GM19467 (cell line): ENCODE measurements around the gene KCNE4.
A peak's percentile ranks its signal among the peaks of the same experiment; 100 is the strongest.

Source experiments
- ATAC-seq: cut with Tn5 transposase; IDR thresholded peaks from one replicate; pipeline ENCODE4 v1.9.1; 2021; ENCODE audit warnings: mild to moderate bottlenecking, moderate library complexity; ENCODE audit not compliant: unreplicated experiment

The KCNE4 gene, protein sequence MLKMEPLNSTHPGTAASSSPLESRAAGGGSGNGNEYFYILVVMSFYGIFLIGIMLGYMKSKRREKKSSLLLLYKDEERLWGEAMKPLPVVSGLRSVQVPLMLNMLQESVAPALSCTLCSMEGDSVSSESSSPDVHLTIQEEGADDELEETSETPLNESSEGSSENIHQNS

DNA sequence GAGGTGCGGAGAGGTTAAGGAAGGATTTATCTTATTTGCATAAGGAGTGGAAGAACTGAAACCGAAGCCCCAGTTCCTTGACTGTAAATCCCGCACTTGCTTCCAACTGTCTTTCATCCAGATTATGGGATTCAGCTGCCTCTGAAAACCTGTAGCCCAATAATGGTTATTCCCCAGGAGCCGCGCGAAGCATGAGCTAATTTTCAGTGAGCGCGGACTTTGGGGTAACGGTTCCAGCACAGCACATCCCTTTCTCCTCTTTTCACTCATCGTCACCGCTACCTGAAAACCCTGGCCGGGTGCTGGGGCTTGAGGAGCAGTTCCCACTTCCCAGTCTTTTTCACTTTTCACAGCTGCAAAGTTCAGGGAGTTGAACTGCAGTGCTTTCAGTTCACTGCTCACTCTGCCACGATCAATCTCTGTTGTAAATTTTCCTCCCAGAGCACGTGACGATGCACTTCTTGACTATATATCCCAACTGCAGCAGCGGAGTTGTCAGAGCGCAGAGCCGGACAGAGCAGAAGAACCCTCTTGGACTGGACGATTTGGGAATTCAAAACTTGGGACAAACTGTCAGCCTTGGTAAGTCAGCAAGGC lies at the start of gene KCNE4:
KCNE4 (plus strand) TSS at position 498 of the 597 bp plus-strand sequence. CDS start 641 bp downstream, outside the sequence.
- ATAC-seq: no peak

DNA sequence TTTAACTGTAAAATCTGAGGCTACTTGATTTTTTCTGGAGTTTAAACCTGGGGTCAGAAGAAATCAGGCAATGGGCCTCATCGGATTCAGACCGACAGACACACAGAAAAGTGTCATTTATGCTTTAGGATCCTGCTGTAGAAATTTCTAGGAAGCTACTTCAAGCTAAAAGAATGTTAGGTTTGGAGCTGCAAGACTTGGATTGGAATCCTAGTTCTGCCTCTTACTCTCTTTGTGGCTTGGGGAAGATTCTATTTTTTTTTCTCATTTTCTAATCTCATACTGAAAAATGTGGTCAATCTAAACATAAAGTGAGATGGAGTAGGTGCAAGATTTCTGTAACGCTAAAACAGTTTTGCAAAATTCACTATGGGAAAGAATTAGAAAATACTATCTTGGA lies 48.8 kb upstream of the KCNE4 start:
- ATAC-seq: no peak

DNA sequence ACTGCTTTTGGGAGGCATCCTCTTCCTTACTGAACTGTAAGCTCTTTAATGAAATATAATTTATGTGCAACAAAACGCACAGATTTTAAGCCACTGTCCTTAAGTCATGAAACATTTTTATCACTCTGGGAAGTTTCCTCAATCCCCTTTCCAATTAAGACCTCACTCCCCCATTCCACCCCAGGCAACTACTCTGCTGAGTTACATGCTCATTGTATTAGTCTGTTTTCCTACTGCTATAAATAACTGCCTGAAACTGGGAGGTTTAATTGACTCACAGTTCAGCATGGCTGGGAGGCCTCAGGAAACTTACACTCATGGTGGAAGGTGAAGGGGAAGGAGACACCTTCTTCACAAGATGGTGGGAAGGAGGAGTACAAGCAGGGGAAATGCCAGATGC lies 46.5 kb upstream of the KCNE4 start:
- no peak for ATAC-seq

DNA sequence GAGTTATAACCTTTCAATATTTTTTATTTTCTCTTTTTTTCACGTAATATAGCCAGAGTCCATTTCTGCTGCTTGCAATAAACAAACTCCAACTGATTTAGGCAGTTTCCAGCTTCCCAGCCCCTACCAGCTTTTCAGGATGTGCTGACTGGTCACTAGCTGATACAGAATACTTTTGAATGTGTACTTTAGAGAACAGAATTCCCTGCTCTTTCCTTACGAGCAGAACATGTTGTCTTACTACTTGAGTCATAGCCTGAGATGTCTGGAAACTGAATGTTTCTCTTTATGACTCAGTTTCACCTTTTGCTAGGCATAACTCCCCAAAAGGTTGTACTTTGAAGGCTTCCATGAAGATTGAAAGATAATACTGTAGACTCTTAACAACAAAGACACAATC lies 44.5 kb upstream of the KCNE4 start:
- ATAC-seq: no peak

DNA sequence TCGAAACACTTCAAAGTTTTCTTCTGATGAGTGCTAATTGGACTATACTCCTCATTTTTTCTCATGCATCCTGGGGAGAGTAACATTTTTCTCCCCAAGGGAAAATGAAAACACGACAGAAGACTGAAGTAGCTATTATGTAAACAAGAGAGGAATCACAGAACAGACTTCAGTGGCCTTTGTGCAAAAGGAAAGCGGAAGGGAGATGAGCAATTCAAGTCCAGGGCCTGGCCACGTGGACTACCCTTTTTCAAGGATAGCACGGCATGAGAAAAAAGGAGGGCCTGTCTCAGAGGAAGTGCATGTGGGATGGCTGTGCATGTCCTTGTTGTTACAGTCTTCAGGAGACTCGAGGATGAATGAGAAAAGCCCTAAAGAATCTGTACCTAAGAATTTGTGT lies 43.8 kb upstream of the KCNE4 start:
- ATAC-seq: no peak

DNA sequence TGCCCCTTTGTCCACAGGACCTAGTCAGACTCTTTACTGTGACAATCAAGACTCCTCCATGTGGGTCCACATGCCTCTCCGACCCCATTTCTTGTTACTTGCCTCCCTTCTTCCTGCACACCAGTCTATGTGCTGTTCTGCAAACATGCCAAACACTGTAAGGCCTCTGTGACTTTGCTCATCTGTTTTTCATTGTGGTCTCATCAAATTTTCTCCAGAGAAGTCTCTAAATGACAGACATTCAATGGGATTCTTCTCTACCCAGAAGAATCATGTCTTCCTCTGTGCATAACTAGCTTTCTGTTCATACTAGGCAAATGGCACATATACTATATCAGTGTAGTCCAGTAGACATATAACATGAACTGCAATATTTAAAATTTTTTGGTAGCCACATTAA lies 43.0 kb upstream of the KCNE4 start:
- no peak for ATAC-seq

DNA sequence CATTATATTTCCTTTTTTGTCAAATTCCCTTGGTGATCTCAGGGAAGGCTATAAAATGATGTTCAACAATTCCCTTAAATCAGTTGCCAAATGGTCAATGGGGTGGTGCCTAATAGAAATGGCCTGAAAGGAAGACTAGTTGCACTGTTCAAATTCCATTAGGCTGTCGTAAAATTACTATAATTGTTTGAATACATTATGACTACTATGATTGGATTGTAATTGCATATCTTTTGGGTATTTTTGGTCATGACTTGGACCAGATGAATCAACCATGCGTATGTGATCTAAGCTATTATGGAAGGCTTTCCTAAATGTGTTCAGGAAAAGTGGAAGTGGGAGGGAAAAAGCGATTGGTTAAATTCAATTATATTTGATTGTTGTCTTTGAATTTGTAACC lies 41.3 kb upstream of the KCNE4 start:
- ATAC-seq: no peak

DNA sequence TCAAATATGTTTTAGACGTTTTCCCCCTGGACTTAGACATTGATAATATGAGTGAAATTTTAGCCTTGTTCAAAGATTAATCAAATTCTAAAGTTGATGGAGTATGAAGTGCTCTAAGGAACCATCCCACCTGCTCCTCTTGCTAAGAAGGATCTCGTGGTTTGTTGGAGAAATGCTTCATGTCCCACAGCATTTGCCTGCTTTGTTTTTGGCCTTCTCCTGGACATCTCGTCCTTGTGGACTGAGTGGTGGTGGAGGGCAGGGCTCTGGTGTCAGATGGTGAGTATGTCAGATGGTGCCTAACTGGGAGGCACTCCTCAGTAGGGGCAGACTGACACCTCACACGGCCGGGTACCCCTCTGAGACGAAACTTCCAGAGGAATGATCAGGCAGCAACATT lies 39.7 kb upstream of the KCNE4 start:
- ATAC-seq: no peak

DNA sequence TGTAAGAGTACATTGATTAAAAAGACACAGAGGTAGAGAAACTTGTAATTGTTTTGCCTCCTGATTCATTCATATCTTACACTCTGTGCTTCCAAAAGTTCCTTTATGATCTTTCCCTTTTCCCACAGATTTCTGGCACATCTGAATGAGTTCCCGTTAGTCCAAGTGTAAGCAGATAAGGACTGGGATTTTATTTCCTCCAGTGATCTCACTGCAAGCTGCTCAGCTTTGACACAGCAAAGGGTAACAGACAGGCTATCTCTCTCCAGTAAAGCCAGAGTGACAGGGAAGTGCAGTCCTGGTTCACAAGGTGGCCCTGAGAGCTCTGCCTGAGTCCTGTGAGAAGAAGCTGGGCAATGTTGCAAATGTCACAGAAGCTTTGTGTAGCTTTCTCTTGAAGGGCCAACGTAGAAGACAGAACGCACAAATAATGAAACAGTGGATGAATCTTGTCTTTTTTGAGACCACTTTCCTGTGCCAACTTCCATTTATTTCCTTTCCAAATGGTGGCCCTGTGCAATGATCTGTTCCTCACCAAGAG lies 32.5 kb upstream of the KCNE4 start:
- no peak for ATAC-seq

DNA sequence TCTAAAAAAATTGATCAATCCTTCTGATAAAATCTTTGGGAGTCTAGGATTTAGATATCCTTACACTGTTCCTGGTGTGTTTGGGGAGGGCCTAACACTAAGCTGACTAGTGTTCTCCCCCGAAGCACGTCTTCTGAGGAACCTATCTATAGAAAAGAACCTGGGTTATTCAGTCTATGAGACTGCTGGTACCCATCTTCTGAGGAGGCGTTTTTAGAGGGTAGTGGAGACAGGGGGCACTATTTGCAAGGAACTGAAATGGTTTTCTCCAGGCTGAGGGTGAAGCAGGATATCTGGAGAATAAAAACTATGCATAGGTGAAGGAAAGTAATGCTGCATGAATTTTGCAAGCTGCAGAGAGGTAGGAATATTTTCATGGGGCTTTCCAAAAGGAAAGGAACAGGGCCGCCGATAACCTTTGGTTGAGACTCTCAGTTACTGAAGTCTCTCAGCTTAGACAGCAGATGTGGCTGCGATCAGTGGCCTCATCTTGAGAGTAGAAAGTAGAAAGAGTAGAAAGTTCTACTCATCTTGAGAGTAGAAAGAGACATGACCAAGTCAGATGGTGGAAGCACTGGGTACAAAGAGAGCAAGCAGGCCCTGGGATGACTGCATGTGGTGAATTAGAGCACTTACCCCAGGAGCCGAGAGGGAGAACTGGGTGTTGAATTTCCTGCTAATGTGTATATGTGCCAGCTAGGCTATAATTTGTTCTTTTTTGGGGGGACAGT lies 31.8 kb upstream of the KCNE4 start:
- peak; percentile 92 for ATAC-seq

DNA sequence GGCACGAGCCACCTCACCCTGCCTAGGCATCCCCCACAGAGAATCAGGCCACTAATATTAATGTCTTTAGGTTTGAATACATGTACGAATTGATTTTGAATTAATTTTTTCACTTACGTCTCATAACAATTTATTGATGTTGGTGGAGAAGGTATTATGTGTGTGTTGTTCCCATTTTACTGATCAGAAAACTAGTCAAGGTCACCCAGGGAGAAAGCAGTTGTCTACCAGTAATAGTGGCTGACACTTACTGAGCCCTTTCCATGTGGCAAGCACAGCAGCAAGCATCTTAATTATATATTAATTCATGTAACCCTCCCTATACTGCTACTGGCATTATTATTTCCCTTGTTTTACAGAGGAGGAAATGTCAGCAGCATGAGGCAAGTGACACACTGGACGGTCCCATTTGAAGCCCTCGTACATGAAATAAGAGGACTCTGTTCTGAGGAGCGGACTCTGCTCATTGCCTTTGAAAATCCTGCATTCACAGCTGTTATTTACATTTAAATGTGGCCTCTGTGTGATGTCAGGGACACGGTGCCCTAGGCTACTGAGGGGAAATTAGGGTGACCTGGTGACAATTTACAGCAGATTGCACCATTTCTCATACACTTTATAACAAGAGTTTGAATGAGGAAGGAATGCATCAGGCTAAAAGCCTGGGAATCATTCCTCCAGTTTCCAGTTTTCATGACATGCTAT lies 30.9 kb upstream of the KCNE4 start:
- no peak for ATAC-seq

DNA sequence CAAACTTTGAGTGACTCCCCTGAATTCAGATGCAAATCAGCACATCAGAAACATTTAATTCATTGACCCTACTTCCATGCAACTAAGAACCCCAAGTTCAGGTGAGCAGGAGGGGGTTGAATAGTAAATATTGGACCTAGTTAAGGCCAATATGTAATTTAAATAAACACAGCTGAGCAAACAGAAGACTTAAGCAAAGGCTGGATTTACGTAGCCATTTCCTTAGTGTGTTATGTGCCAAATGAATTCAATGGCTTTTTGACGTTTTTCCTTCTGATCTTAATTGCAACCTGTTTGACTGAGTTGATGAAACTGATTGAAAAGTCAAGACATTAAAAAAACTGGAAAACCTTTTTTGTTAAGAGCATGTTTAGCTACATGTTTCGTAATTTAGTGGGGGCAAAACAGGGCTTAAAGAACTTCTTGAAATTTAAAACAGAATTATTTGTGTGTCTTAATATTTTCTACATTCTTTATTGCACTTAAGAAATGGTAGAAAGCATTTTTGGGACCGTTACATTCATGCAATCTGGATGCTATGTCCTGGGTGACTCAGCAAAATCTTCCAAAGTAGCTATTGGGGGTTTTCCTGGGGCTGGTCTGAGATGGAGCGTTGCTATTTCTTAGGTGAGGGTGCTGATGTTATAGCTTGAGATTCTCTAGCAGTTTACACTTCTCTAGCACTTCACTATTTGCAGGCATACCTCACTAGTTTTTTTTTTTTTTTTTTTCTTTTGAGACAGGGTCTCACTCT lies 25.5 kb upstream of the KCNE4 start:
- no peak for ATAC-seq

DNA sequence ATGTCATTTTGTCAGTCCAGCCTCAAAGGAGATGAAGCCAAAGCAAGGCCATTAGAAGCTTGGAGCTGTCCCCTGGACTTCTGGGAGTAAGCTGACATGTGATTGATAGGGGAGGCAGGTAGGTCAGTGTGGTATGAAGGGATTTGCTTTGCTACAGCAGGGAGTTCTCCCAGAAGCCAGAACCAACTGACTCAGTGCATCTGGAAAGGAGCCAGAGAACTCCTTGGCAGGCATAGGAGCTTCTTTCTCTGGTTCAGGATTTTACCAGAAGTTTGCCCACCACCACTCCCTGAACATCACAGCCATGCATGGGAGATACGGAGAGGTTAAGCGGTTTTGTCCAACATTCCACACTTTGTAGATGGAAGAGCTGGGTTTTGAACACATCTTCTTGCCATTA lies 24.5 kb upstream of the KCNE4 start:
- ATAC-seq: no peak

DNA sequence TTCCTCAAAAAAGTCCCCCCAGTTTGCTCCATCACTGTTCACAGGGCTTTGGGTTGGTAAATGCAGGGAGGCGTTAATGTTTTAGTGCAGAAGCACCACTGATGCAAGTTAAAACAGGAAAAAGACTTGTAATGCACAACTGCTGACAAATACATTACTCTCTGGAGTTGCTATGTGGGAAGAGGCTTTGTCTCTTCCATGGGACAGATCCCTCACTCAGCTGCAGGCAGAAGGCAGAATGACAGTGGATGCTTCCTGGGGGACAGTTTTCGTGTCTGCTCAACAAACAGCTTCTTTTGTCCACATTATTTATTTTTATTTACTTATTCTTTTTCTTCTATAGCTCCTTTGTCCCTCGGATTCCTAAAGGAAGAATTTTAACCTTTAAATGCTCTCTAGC lies 22.7 kb upstream of the KCNE4 start:
- ATAC-seq: no peak

DNA sequence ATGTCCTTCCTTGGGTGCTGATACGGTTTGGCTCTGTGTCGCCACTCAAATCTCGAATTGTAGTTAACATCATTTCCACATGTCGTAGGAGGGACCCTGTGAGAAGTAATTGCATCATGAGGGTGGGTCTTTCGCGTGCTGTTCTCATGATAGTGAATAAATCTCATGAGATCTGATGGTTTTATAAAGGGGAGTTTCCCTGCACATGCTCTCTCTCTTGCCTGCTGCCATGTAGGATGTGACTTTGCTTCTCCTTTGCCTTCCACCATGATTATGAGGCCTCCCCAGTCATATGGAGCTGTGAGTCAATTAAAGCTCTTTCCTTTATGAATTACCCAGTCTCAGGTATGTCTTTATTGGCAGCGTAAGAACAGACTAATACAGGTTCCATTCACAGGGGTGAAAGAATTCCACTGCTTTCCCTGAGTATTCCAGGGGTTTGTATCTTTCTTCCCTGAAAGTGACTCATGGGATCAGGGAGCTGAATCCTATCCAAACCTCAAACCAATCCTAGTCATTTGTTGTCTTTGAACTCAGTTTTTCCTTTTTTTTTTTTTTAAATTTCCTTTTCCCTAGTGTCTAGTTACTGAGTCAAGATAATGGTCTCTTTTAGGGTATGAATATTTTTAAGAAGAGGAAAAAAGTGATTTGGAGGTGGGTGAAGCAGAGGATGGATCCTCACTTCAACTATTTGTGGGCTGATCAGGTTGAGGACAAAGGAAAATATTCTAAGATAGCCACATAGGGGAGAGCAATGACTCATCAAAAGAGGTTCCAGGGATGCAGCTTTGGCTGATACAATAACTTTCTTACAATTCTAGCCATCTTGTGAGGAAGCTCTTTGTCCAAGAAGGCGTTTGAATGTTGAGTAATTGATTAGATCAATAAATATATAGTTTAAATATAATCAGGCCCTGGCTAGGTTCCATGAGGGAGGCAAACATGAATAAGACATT lies 19.5 kb upstream of the KCNE4 start:
- no peak for ATAC-seq

DNA sequence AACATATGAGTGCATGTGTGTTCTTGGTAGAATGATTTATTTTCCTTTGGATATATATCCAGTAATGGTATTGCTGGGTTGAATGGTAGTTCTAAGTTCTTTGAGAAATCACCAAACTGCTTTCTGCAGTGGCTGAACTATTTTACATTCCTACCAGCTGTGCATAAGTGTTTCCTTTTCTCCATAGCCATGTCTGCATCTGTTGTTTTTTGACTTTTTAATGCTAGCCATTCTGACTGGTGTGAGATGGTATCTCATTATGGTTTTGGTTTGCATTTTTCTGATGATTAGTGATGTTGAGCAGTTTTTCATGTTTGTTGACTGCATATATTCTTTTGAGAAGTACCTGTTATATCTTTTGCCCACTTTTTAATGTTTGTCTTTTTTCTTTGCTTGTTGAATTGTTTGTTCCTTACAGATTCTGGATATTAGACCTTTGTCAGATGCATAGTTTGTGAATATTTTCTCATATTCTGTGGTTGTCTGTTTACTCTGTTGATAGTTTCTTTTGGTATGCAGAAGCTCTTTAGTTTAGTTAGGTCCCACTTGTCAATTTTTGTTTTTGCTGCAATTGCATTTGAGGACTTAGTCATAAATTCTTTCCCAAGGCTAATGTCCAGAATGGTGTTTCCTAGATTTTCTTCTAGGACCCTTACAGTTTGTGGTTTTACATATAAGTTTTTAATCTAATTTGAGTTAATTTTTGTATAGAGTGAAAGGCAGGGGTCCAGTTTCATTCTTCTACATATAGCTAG lies 17.6 kb upstream of the KCNE4 start:
- no peak for ATAC-seq

DNA sequence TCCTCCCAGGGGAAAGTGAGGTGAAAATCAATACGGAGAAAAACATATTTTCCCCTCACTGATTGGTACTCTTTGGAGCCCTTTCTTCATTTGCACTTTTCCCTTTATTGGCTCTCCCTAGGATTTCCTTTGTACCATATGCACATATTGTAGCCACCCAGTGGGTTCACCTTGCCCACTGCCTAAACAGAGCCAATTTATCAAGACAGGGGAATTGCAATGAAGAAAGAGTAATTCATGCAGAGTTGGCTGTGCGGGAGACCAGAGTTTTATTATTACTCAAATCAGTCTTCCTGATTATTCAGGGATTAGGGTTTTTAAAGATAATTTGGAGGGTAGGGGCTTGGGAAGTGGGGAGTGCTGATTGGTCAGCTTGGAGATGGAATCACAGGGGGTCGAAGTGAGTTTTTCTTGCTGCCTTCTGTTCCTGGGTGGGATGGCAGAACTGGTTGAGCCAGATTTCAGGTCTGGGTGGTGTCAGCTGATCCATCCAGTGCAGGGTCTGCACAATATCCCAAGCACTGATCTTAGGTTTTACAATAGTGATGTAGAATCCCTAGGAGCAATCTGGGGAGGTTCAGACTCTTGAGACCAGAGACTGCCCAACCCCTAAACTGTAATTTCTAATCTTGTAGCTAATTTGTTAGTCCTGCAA lies 15.1 kb upstream of the KCNE4 start:
- no peak for ATAC-seq

DNA sequence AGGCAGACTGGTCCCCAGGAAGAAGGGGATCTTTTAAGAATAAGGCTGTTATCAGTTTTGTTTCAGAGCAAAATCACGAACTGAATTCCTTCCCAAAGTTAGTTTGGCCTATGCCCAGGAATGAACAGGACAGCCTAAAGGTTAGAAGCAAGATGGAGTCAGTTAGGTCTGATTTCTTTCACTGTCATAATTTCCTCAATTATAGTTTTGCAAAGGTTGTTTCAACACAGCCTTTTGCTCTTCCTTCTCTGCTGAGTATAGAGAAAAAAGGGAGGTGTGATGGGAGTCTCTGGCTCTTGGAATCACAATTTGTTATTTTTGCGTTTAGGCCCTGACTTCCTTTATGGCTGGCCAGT lies 14.6 kb upstream of the KCNE4 start:
- ATAC-seq: no peak

DNA sequence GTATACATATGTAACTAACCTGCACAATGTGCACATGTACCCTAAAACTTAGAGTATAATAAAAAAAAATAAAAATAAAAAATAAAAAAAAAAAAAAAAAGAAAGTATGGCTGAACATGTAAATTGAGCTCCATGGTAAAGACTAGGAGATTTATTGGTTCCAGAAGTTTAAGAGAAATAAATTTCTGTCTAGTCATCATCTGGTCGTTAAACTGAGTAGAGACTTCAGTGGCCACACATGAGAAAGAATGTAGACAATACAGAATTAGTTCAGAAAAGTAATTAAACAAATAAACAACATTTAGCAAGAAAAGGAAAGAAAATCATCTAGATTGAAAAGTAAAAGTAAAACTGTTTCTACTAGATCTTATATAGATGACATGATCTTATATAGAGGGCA lies 12.4 kb upstream of the KCNE4 start:
- no peak for ATAC-seq
